Mucosa of descending colon (tissue), 3 donors: ENCODE results near the gene ATP6V0B. TPM values are rescaled to one million over a fixed set of nuclear protein-coding genes. Genes with fewer than 3 reads are reported as not detected.

Experiments used
- ATAC-seq: fragments of 200-7000 bp; cut with Tn5 transposase; one replicate; pipeline ENCODE4 v1.9.1; 2020; ENCODE audit warnings: mild to moderate bottlenecking, moderate library complexity
- DNase-seq, 3 donors: peaks; one replicate each; pipeline ENCODE4 v3.0.0-alpha.2; 2020
- H3K36me3 ChIP-seq: fragments of 200-600 bp; one replicate; pipeline ENCODE4 v1.8.0; 2021; ENCODE audit warnings: low read depth, mild to moderate bottlenecking
- H3K4me1 ChIP-seq: fragments of 200-600 bp; one replicate; pipeline ENCODE4 v1.8.0; 2021; ENCODE audit warnings: low read depth, mild to moderate bottlenecking
- H3K4me3 ChIP-seq: fragments of 200-600 bp; one replicate; pipeline ENCODE4 v1.8.0; 2021; ENCODE audit warnings: mild to moderate bottlenecking
- H3K9me3 ChIP-seq: fragments of 200-600 bp; one replicate; pipeline ENCODE4 v1.8.0; 2021; ENCODE audit warnings: mild to moderate bottlenecking
- CTCF ChIP-seq: fragments of 200-600 bp; IDR thresholded peaks from one replicate; pipeline ENCODE4 v1.8.0; 2022; ENCODE audit warnings: antibody characterized with exemption, mild to moderate bottlenecking
- intact Hi-C, 2 donors: fragments of 100-400 bp; cut with DNase I in 1 of 2; cut with micrococcal nuclease in 1 of 2; formaldehyde crosslinking; loops; one replicate each; pipeline versions ENCODE4 v1.11.0 to v1.11.1; 2022; cut with DNase I, micrococcal nuclease
- total RNA-seq, 3 donors: library from RNA; stranded (reverse); fragmentation: NEBNext Ultra II Directional in 2 of 3; extraction: Animal tissue kit (Norgen Biotek cat#: 25700) in 2 of 3; gene quantifications; one replicate each; pipeline versions ENCODE4 v1.2.1 to v1.2.4, GENCODE V29; 2021 to 2023
- donor health status: DM: no; HTN: no; CAD: no; lungs with moderate emphysema.
- donor health status: DM: no; HTN: no; CAD: no.
- donor health status: DM: no; HTN: yes; CAD: no.

The ATP6V0B gene
- total RNA-seq, 3 donors from 2014 or later: 116 to 184 (median 158) TPM

DNA sequence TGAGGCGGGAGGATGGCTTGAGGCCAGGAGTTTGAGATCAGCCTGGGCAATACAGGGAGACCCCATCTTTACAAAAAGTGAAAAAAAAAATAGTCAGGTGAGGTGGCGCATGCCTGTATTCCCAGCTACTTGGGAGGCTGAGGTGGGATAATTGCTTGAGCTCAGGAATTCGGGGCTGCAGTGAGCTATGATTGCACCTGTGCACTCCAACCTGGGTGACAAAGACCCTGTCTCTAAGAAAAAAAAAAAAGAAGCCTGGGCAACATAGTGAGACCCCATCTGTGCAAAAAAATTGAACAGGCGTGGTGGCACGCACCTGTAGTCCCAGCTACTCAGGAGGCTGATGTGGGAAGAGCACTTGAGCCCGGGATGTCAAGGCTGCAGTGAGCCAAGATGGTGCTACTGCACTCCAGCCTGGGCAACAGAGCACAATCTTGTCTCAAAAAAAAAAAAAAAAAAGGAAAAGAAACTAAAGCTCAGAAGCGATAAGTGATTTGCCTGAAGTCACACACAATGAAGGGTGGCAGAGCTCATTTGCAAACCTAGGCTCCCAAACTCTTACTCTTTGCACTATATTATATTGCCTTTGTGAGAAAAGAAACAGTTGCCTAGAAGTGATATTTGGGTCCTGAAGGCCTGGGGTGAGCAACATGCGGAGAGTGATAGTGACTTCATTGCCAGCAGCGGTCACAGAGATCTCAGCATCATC, 18.6 kb downstream of the ATP6V0B start:
- TF ChIP-seq CTCF: no peak
- H3K4me3 ChIP-seq: no peak overlapping the region
- H3K4me1 ChIP-seq: peaks cover 20% of the 10 kb centered on the region
- DNase-seq: no peak
- intact Hi-C loops: no loop called here
- ATAC-seq: no peak
- no peaks in the 10 kb centered on the region for H3K36me3 ChIP-seq
- no peaks in the 10 kb centered on the region for H3K9me3 ChIP-seq

GRCh38 chr1:43994071-43994470, 19.3 kb downstream of the ATP6V0B start:
- no peaks in the 10 kb centered on the region for H3K9me3 ChIP-seq
- DNase-seq: no peak
- peaks cover 21% of the 10 kb centered on the region for H3K4me1 ChIP-seq
- no peak for ATAC-seq
- intact Hi-C loops: no loop called here
- no peak for TF ChIP-seq CTCF
- no peaks in the 10 kb centered on the region for H3K36me3 ChIP-seq
- no peak overlapping the region for H3K4me3 ChIP-seq

- peaks cover 21% of the 10 kb centered on the region for H3K4me1 ChIP-seq
- peak; percentile 14 for ATAC-seq
- peak in 2 of 3 donors; percentile 57 to 59 for DNase-seq
Measured at GRCh38 chr1:43994794-43995790, 20.3 kb downstream of the ATP6V0B start.

GRCh38 chr1:43995984-43996732, 21.4 kb downstream of the ATP6V0B start:
- ATAC-seq: no peak
- intact Hi-C loops: no loop called here
- TF ChIP-seq CTCF: no peak

More at GRCh38 chr1:43994794-43995790, 20.3 kb downstream of the ATP6V0B start:
- TF ChIP-seq CTCF: no peak
- Histone ChIP-seq H3K36me3 (no peaks in the 10 kb centered on the region), H3K9me3 (no peaks in the 10 kb centered on the region), H3K4me3 (no peak overlapping the region)
- intact Hi-C loops: no loop called here

DNA sequence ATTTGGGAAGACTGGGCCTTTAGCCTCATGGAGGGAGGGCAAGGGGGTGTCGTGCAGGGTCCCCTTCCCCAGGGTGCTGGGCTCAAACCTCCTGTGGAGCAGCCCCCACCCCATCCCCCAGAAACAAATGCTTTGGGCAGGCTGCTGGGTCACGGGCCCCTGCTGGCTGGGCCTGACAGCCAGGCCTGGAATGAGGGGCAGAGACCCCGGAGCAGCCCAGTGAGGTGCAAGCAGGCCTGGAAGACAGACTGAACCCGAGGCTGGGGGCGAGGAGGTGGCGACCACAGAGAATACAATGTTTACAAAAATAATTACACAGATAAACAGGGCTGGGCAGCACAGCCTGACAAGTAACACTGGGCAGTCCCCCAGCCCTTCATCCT, 22.0 kb downstream of the ATP6V0B start:
- Histone ChIP-seq H3K36me3 (no peaks in the 10 kb centered on the region), H3K4me3 (no peak overlapping the region), H3K9me3 (no peaks in the 10 kb centered on the region), H3K4me1 (peaks cover 14% of the 10 kb centered on the region)
- intact Hi-C loops: no loop called here
- TF ChIP-seq CTCF: no peak
- ATAC-seq (no peak), DNase-seq (no peak)

More at GRCh38 chr1:43995984-43996732, 21.4 kb downstream of the ATP6V0B start:
- Histone ChIP-seq H3K4me3 (no peak overlapping the region), H3K36me3 (no peaks in the 10 kb centered on the region), H3K9me3 (no peaks in the 10 kb centered on the region), H3K4me1 (peaks cover 14% of the 10 kb centered on the region)
- peak in 1 of 3 donors; percentile 53 for DNase-seq
